Mesendoderm (in vitro differentiated cells): ENCODE results near the gene WNT9B.
A peak's percentile ranks its signal among the peaks of the same experiment; 100 is the strongest.

ENCODE experiments used
- DNase-seq: peaks from one replicate; pipeline ENCODE4 v3.0.0; 2013
- H2AK5ac ChIP-seq: 2 replicates; pipeline ENCODE4 v1.6.1; 2013; ENCODE audit warnings: low read length, inconsistent platforms
- H2BK120ac ChIP-seq: 2 replicates; pipeline ENCODE4 v1.6.1; 2013; ENCODE audit warnings: low read depth, mild to moderate bottlenecking, low read length, moderate library complexity, mixed read lengths
- H2BK15ac ChIP-seq: replicated peaks from 2 replicates; pipeline ENCODE4 v1.6.1; 2013; ENCODE audit warnings: low read depth, mild to moderate bottlenecking, moderate library complexity
- H2BK5ac ChIP-seq: 2 replicates; pipeline ENCODE4 v1.6.1; 2013; ENCODE audit warnings: low read length, inconsistent platforms
- H3K18ac ChIP-seq: 2 replicates; pipeline ENCODE4 v1.6.1; 2013; ENCODE audit warnings: mild to moderate bottlenecking, low read length, mixed read lengths
- H3K23ac ChIP-seq: one replicate; pipeline ENCODE4 v1.6.1; 2013; ENCODE audit warnings: low read length
- H3K27ac ChIP-seq: 2 replicates; pipeline ENCODE4 v1.5.1; 2013; ENCODE audit warnings: low read depth, mild to moderate bottlenecking, inconsistent platforms, low read length, moderate library complexity
- H3K27me3 ChIP-seq: 2 replicates; pipeline ENCODE4 v1.6.1; 2013; ENCODE audit warnings: low read length, control low read depth, mild to moderate bottlenecking, inconsistent platforms; ENCODE audit not compliant: insufficient read depth, poor library complexity
- H3K36me3 ChIP-seq: 2 replicates; pipeline ENCODE4 v1.6.1; 2013; ENCODE audit warnings: low read length, inconsistent platforms; ENCODE audit not compliant: control insufficient read depth, insufficient read depth
- H3K4ac ChIP-seq: one replicate; pipeline ENCODE4 v1.6.1; 2013; ENCODE audit warnings: low read depth, mild to moderate bottlenecking, low read length, moderate library complexity
- H3K4me1 ChIP-seq: 2 replicates; pipeline ENCODE4 v1.6.1; 2013; ENCODE audit warnings: low read depth, low read length, inconsistent platforms; ENCODE audit not compliant: control insufficient read depth
- H3K4me2 ChIP-seq: 2 replicates; pipeline ENCODE4 v1.6.1; 2013; ENCODE audit warnings: low read length
- H3K4me3 ChIP-seq: 2 replicates; pipeline ENCODE4 v1.5.1; 2013; ENCODE audit warnings: mild to moderate bottlenecking, low read length
- H3K56ac ChIP-seq: one replicate; pipeline ENCODE4 v1.6.1; 2013; ENCODE audit warnings: low read length
- H3K79me1 ChIP-seq: 2 replicates; pipeline ENCODE4 v1.6.1; 2013; ENCODE audit warnings: low read length, inconsistent platforms
- H3K79me2 ChIP-seq: 2 replicates; pipeline ENCODE4 v1.6.1; 2013; ENCODE audit warnings: mild to moderate bottlenecking, low read length; ENCODE audit not compliant: control insufficient read depth, insufficient read depth
- H3K9ac ChIP-seq: 2 replicates; pipeline ENCODE4 v1.6.1; 2013; ENCODE audit warnings: low read length, inconsistent platforms
- H4K5ac ChIP-seq: one replicate; pipeline ENCODE4 v1.6.1; 2013; ENCODE audit warnings: low read length
- H4K8ac ChIP-seq: one replicate; pipeline ENCODE4 v1.6.1; 2013; ENCODE audit warnings: low read depth, mild to moderate bottlenecking, control low read depth, low read length, moderate library complexity
- WGBS: extraction: QIAGEN DNeasy Blood & Tissue Kit; methylation state at CpG from one replicate; pipeline ENCODE4 v1.1.7; 2013; ENCODE audit warnings: low lambda C conversion rate, missing lambda C conversion rate; ENCODE audit not compliant: insufficient coverage; ENCODE audit errors: extremely low coverage; 5-methylcytosine and 5-hydroxymethylcytosine counted together

WNT9B gene

GRCh38 chr17:46815474-46816353 is 35.7 kb upstream of the WNT9B start:
- H3K4me3 ChIP-seq: peak overlapping the region; percentile 85
- H4K8ac ChIP-seq: no peak overlapping the region
- peak overlapping the region; percentile 6 for H3K27ac ChIP-seq
- H2BK15ac ChIP-seq: no peak overlapping the region
- H3K79me2 ChIP-seq: peaks cover 78% of the 10 kb centered on the region
- no peak overlapping the region for H4K5ac ChIP-seq
- H3K4me1 ChIP-seq: peaks cover 37% of the 10 kb centered on the region
- no peaks in the 10 kb centered on the region for H3K36me3 ChIP-seq
- H2AK5ac ChIP-seq: peak overlapping the region; percentile 66
- H2BK5ac ChIP-seq: peak overlapping the region; percentile 83
- H3K56ac ChIP-seq: peak overlapping the region; percentile 96
- no peaks in the 10 kb centered on the region for H3K27me3 ChIP-seq
- H2BK120ac ChIP-seq: no peak overlapping the region
- peaks cover 18% of the 10 kb centered on the region for H3K79me1 ChIP-seq
- no CpG with 5 or more reads among the region's 12 CpGs for WGBS
- DNase-seq: no peak
- peak overlapping the region; percentile 91 for H3K18ac ChIP-seq
- H3K4me2 ChIP-seq: peak overlapping the region; percentile 59
- H3K9ac ChIP-seq: peak overlapping the region; percentile 97
- H3K23ac ChIP-seq: peak overlapping the region; percentile 69
- H3K4ac ChIP-seq: no peak overlapping the region

DNA sequence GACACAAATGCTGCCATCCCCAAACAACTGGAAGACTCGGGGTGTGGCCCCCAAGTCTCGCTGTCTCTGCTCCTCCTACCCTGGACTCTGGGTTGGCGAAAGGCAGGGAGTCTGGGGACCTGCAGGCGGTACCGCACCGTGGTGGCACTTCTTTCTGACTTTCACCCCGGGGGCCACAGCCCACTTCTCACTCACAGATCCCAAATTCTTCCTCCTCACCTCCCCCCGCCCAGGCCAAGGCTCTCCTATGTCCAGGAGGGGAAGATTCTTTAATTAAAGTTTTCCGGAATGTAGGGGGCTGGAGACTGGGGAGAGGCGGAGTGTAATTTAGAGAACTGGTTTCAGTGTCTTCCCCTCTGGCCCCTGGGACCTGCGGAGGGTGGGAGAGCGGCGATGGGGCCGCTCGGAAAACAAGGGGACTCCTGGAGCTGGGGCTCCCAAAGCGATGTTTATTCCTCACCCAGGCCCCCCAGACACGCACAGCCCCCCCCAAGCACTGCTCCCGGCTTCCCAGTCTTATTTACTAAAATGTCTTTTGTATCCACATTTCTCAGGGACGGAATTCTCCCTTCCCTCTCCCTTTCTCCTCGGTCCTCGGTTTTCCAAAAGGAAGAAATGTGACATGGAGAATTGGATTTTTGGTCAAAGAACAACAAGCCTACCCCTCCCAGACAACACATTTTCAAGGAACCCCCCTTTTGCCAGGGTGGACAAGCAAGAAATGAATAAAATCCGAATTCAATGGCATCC is 34.1 kb upstream of the WNT9B start:
- no peak overlapping the region for H2BK15ac ChIP-seq
- H3K4me3 ChIP-seq: peak overlapping the region; percentile 85
- H3K4me2 ChIP-seq: peak overlapping the region; percentile 59
- no peaks in the 10 kb centered on the region for H3K27me3 ChIP-seq
- peak overlapping the region; percentile 75 for H3K4ac ChIP-seq
- H3K18ac ChIP-seq: peak overlapping the region; percentile 91
- H3K56ac ChIP-seq: peak overlapping the region; percentile 96
- H3K36me3 ChIP-seq: no peaks in the 10 kb centered on the region
- peak overlapping the region; percentile 31 for H3K27ac ChIP-seq
- H3K79me2 ChIP-seq: peaks cover 63% of the 10 kb centered on the region
- peak overlapping the region; percentile 52 for H2BK120ac ChIP-seq
- H4K8ac ChIP-seq: no peak overlapping the region
- H3K79me1 ChIP-seq: peaks cover 18% of the 10 kb centered on the region
- H4K5ac ChIP-seq: no peak overlapping the region
- peaks cover 43% of the 10 kb centered on the region for H3K4me1 ChIP-seq
- peak overlapping the region; percentile 32 for H2AK5ac ChIP-seq
- H3K23ac ChIP-seq: peak overlapping the region; percentile 86
- H3K9ac ChIP-seq: peak overlapping the region; percentile 97
- no CpG with 5 or more reads among the region's 22 CpGs for WGBS
- no peak for DNase-seq
- peak overlapping the region; percentile 83 for H2BK5ac ChIP-seq

DNA sequence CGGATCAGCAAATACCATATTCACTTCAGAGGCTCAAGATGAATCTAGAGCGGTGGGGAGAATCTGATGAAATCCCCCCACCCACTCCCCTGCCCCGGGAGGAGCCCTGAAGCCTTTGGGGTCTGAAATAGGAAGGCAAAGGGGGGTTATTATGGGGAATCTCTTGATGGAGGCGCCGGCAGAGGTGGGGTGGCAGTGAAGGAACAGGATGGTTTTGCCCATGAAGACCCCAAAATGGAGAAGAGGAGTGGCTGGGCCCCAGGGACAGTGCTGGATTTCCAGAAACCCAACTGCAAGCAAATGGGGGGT is 33.5 kb upstream of the WNT9B start:
- Histone ChIP-seq H3K9ac (peak overlapping the region; percentile 97), H3K4me1 (peaks cover 38% of the 10 kb centered on the region), H3K4me3 (peak overlapping the region; percentile 85)

DNA sequence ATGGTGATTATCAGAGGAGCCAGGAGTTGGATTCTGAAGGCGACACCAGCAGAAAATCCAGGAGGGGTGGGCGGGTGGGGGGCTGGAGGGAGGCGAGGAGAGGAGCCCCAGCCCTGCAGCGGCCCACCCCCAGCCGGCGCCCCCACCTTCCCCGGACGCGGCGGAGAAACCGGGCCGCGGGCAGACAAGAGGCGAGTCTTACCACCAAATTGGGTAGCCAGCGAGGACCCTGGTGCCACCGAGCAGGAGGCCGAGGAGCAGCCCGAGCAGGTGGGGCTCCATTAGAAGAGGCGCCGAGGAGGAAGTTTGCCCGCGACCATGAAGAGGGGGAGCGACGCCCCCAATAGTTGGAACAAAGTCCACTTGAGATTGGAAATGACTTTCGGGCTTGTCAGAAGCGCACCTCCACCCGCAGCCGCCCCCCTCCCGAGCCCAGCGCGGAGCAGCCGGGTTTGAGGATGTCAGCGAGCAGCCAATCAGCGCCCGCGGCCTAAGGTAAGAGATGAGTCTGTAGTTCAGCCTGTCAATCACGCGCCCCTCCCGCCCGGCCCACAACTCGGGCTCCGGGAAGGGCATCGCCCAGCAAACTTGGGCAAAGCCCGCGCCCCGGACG is 33.0 kb upstream of the WNT9B start, which contains the start of gene WNT3:
WNT3 (minus strand) TSS at position 377 of the 613 bp plus-strand sequence; CDS start at position 282, 95 bp downstream.
- H2BK5ac ChIP-seq: peak within 1 kb of the TSS; percentile 100
- H3K27me3 ChIP-seq: no peaks in the 10 kb centered on the region
- H3K79me1 ChIP-seq: peaks cover 12% of the 10 kb centered on the region
- H3K18ac ChIP-seq: peak within 1 kb of the TSS; percentile 93
- no peak within 1 kb of the TSS for H4K5ac ChIP-seq
- no peak within 1 kb of the TSS for H4K8ac ChIP-seq
- H2BK120ac ChIP-seq: peak within 1 kb of the TSS; percentile 92
- no peak within 1 kb of the TSS for H2AK5ac ChIP-seq
- H3K27ac ChIP-seq: peak within 1 kb of the TSS; percentile 96
- H3K4ac ChIP-seq: peak within 1 kb of the TSS; percentile 93
- peak within 1 kb of the TSS; percentile 99 for H3K23ac ChIP-seq
- no CpG with 5 or more reads among the region's 47 CpGs for WGBS
- H3K4me1 ChIP-seq: peaks cover 36% of the 10 kb centered on the region
- peak within 1 kb of the TSS; percentile 72 for H3K4me2 ChIP-seq
- peak within 1 kb of the TSS; percentile 10 for H2BK15ac ChIP-seq
- H3K4me3 ChIP-seq: peak within 1 kb of the TSS; percentile 85
- H3K36me3 ChIP-seq: no peaks in the 10 kb centered on the region
- H3K9ac ChIP-seq: peak within 1 kb of the TSS; percentile 97
- peak; percentile 97 for DNase-seq
- H3K79me2 ChIP-seq: peaks cover 52% of the 10 kb centered on the region
- peak within 1 kb of the TSS; percentile 96 for H3K56ac ChIP-seq

More for the DNA sequence above, 33.5 kb upstream of the WNT9B start:
- Histone ChIP-seq H3K79me2 (peaks cover 58% of the 10 kb centered on the region), H3K23ac (no peak overlapping the region), H3K27ac (peak overlapping the region; percentile 31), H3K36me3 (no peaks in the 10 kb centered on the region), H2BK120ac (peak overlapping the region; percentile 48), H3K56ac (peak overlapping the region; percentile 96), H4K8ac (no peak overlapping the region), H3K79me1 (peaks cover 14% of the 10 kb centered on the region), H2BK15ac (no peak overlapping the region), H3K18ac (peak overlapping the region; percentile 91), H4K5ac (no peak overlapping the region), H2AK5ac (no peak overlapping the region), H3K27me3 (no peaks in the 10 kb centered on the region), H2BK5ac (peak overlapping the region; percentile 65), H3K4ac (peak overlapping the region; percentile 75), H3K4me2 (peak overlapping the region; percentile 59)
- no CpG with 5 or more reads among the region's 5 CpGs for WGBS
- no peak for DNase-seq

GRCh38 chr17:46818929-46819859 is 32.2 kb upstream of the WNT9B start:
- WGBS: no CpG with 5 or more reads among the region's 72 CpGs
- Histone ChIP-seq H3K4me2 (peak overlapping the region; percentile 72), H3K36me3 (no peaks in the 10 kb centered on the region), H3K79me2 (peaks cover 44% of the 10 kb centered on the region), H2BK120ac (peak overlapping the region; percentile 92), H2BK5ac (peak overlapping the region; percentile 100), H3K4me1 (peaks cover 29% of the 10 kb centered on the region), H4K8ac (peak overlapping the region; percentile 0), H2BK15ac (peak overlapping the region; percentile 10), H3K27me3 (no peaks in the 10 kb centered on the region), H3K79me1 (peaks cover 8% of the 10 kb centered on the region), H3K4me3 (peak overlapping the region; percentile 44), H3K4ac (peak overlapping the region; percentile 93), H3K9ac (peak overlapping the region; percentile 92), H4K5ac (no peak overlapping the region), H3K18ac (peak overlapping the region; percentile 93), H2AK5ac (peak overlapping the region; percentile 89), H3K27ac (peak overlapping the region; percentile 96), H3K23ac (peak overlapping the region; percentile 99), H3K56ac (peak overlapping the region; percentile 96)
- DNase-seq: peak; percentile 98
